ENCODE measurements around the gene REEP6. TPM values are rescaled to one million over a fixed set of nuclear protein-coding genes. Genes with fewer than 3 reads are reported as not detected.

The REEP6 gene
- total and polyA plus RNA-seq, 4 donors = 2.5 to 7.6 (median 4.9) TPM

- no peaks in the 10 kb centered on the region for H3K36me3 ChIP-seq (ENCODE audit: control insufficient read depth in 4 of 4, insufficient read depth in 4 of 4, low read length in 4 of 4)
- no peak overlapping the region for H3K9ac ChIP-seq (ENCODE audit: insufficient read depth in 1 of 2, low read length in 2 of 2)
- H3K4me3 ChIP-seq = no peak overlapping the region
- peaks cover 0 to 4% (median 0%) of the 10 kb centered on the region in 5 donors for H3K4me1 ChIP-seq (ENCODE audit: control insufficient read depth in 5 of 5, insufficient read depth in 5 of 5, low read length in 5 of 5)
- TF ChIP-seq CTCF (IDR thresholded peaks at IDR 0.05; ENCODE audit: control extremely low read depth, extremely low read depth) = no peak
- 37% methylated on average over 17 of the region's 17 CpGs for WGBS, 2 donors
- ATAC-seq (ENCODE audit: insufficient read depth, low FRiP score) = no peak
- H3K9me3 ChIP-seq (ENCODE audit: control insufficient read depth in 4 of 4, insufficient read depth in 3 of 4, low read length in 3 of 4) = peaks cover 0 to 5% (median 0%) of the 10 kb centered on the region in 4 donors
- peak in 1 of 3 donors; percentile 49 for DNase-seq
- H3K27me3 ChIP-seq (ENCODE audit: control insufficient read depth in 3 of 3, insufficient read depth in 3 of 3, low read length in 2 of 3) = peaks cover 0 to 6% (median 0%) of the 10 kb centered on the region in 3 donors
- H3K27ac ChIP-seq (ENCODE audit: low read depth in 1 of 2, low read length in 1 of 2) = no peak overlapping the region
Measured at GRCh38 chr19:1540365-1540925, 49.5 kb downstream of the REEP6 start.

Other genes with a start within 250 kb of the REEP6 start
- gene ATP5F1D, start 249.4 kb upstream of the REEP6 start, total RNA-seq = 100 to 1,000 TPM in 1 of 2 donors, 10 to 100 TPM in 1; 27.1 to 217 TPM
- 100 to 1,000 TPM; 157 to 266 TPM for gene ATP5F1D, start 249.4 kb upstream of the REEP6 start, polyA plus RNA-seq
- gene MIDN, start 242.6 kb upstream of the REEP6 start, total RNA-seq = 100 to 1,000 TPM in 1 of 2 donors, 10 to 100 TPM in 1; 39.7 to 185 TPM
- 10 to 100 TPM; 49.3 to 68.0 TPM for gene MIDN, start 242.6 kb upstream of the REEP6 start, polyA plus RNA-seq
- gene CIRBP, start 221.8 kb upstream of the REEP6 start, total RNA-seq = 100 to 1,000 TPM; 435 to 443 TPM
- gene CIRBP, start 221.8 kb upstream of the REEP6 start, polyA plus RNA-seq = 100 to 1,000 TPM; 313 to 488 TPM
- 10 to 100 TPM; 17.5 to 66.5 TPM for gene FAM174C, start 215.7 kb upstream of the REEP6 start, total RNA-seq
- 10 to 100 TPM; 72.3 to 89.3 TPM for gene FAM174C, start 215.7 kb upstream of the REEP6 start, polyA plus RNA-seq
- under 1 TPM in 1 of 2 donors, not detected in 1; 0.37 TPM for gene EFNA2, start 205.3 kb upstream of the REEP6 start, total RNA-seq
- not detected for gene EFNA2, start 205.3 kb upstream of the REEP6 start, polyA plus RNA-seq
- 100 to 1,000 TPM in 1 of 2 donors, 10 to 100 TPM in 1; 33.4 to 114 TPM for gene NDUFS7, start 107.3 kb upstream of the REEP6 start, total RNA-seq
- 100 to 1,000 TPM; 103 to 133 TPM for gene NDUFS7, start 107.3 kb upstream of the REEP6 start, polyA plus RNA-seq
- 1 to 10 TPM; 7.1 to 8.6 TPM for gene GAMT, start 89.6 kb upstream of the REEP6 start, total RNA-seq
- 1 to 10 TPM; 2.9 to 7.6 TPM for gene GAMT, start 89.6 kb upstream of the REEP6 start, polyA plus RNA-seq
- 100 to 1,000 TPM in 1 of 2 donors, 10 to 100 TPM in 1; 61.4 to 125 TPM for gene DAZAP1, start 83.6 kb upstream of the REEP6 start, total RNA-seq
- gene DAZAP1, start 83.6 kb upstream of the REEP6 start, polyA plus RNA-seq = 10 to 100 TPM; 77.3 to 82.8 TPM
- gene RPS15, start 52.8 kb upstream of the REEP6 start, total RNA-seq = 1,000 to 10,000 TPM in 1 of 2 donors, 100 to 1,000 TPM in 1; 574 to 1,157 TPM
- gene RPS15, start 52.8 kb upstream of the REEP6 start, polyA plus RNA-seq = 1,000 to 10,000 TPM; 2,710 to 2,993 TPM
- gene APC2, start 41.1 kb upstream of the REEP6 start, total RNA-seq = under 1 TPM; 0.15 to 0.37 TPM
- under 1 TPM; 0.01 to 0.04 TPM for gene APC2, start 41.1 kb upstream of the REEP6 start, polyA plus RNA-seq
- 10 to 100 TPM; 24.1 to 35.8 TPM for gene C19orf25, start 12.0 kb upstream of the REEP6 start, total RNA-seq
- 10 to 100 TPM; 33.3 to 42.6 TPM for gene C19orf25, start 12.0 kb upstream of the REEP6 start, polyA plus RNA-seq
- gene PCSK4, start 831 bp upstream of the REEP6 start, total RNA-seq = 1 to 10 TPM; 7.1 to 7.9 TPM
- 1 to 10 TPM; 2.3 to 3.7 TPM for gene PCSK4, start 831 bp upstream of the REEP6 start, polyA plus RNA-seq
- gene ADAMTSL5, start 21.8 kb downstream of the REEP6 start, total RNA-seq = 1 to 10 TPM in 1 of 2 donors, under 1 TPM in 1; 0.97 to 2.8 TPM
- gene ADAMTSL5, start 21.8 kb downstream of the REEP6 start, polyA plus RNA-seq = 1 to 10 TPM; 1.4 to 1.5 TPM
- not detected for gene PLK5, start 32.9 kb downstream of the REEP6 start, total RNA-seq
- gene PLK5, start 32.9 kb downstream of the REEP6 start, polyA plus RNA-seq = under 1 TPM in 1 of 2 donors, not detected in 1; 0.09 TPM
- 10 to 100 TPM; 31.0 to 33.9 TPM for gene MEX3D, start 77.1 kb downstream of the REEP6 start, total RNA-seq
- 1 to 10 TPM; 4.8 to 8.6 TPM for gene MEX3D, start 77.1 kb downstream of the REEP6 start, polyA plus RNA-seq
- gene MBD3, start 101.7 kb downstream of the REEP6 start, total RNA-seq = 100 to 1,000 TPM in 1 of 2 donors, 10 to 100 TPM in 1; 48.1 to 102 TPM
- gene MBD3, start 101.7 kb downstream of the REEP6 start, polyA plus RNA-seq = 100 to 1,000 TPM in 1 of 2 donors, 10 to 100 TPM in 1; 74.8 to 129 TPM
- gene UQCR11, start 114.3 kb downstream of the REEP6 start, total RNA-seq = 100 to 1,000 TPM in 1 of 2 donors, 10 to 100 TPM in 1; 35.4 to 225 TPM
- 100 to 1,000 TPM; 122 to 131 TPM for gene UQCR11, start 114.3 kb downstream of the REEP6 start, polyA plus RNA-seq
- gene TCF3, start 161.4 kb downstream of the REEP6 start, total RNA-seq = 10 to 100 TPM; 50.2 to 58.1 TPM
- 10 to 100 TPM; 36.9 to 40.1 TPM for gene TCF3, start 161.4 kb downstream of the REEP6 start, polyA plus RNA-seq

All from lung (tissue), 12 donors.